Measurements from ENCODE around the gene THAP3.
"Not testable (repeated sequence)": the region's sequence is repeated elsewhere in the genome, so short reads cannot be mapped to it uniquely, and the experiment has no call there.

Gene THAP3

GRCh38 chr1:6592441-6592840, 32.2 kb upstream of the THAP3 start:
- peaks cover 88% of the 10 kb centered on the region for H3K36me3 ChIP-seq (ENCODE audit: control insufficient read depth, insufficient read depth, low read length, severe bottlenecking)
- H3K9ac ChIP-seq (ENCODE audit: low read length), result no peak overlapping the region
- H3K27me3 ChIP-seq (replicated peaks; ENCODE audit: control insufficient read depth, insufficient read depth, low read length), result no peaks in the 10 kb centered on the region
- no peak for DNase-seq (ENCODE audit: low read depth)
- H3K4me3 ChIP-seq (ENCODE audit: low read length), result no peak overlapping the region
- peaks cover 25% of the 10 kb centered on the region for H3K4me1 ChIP-seq (ENCODE audit: control insufficient read depth, insufficient read depth, low read length)
- H3K9me3 ChIP-seq (ENCODE audit: control insufficient read depth, low read length), result no peaks in the 10 kb centered on the region

DNA sequence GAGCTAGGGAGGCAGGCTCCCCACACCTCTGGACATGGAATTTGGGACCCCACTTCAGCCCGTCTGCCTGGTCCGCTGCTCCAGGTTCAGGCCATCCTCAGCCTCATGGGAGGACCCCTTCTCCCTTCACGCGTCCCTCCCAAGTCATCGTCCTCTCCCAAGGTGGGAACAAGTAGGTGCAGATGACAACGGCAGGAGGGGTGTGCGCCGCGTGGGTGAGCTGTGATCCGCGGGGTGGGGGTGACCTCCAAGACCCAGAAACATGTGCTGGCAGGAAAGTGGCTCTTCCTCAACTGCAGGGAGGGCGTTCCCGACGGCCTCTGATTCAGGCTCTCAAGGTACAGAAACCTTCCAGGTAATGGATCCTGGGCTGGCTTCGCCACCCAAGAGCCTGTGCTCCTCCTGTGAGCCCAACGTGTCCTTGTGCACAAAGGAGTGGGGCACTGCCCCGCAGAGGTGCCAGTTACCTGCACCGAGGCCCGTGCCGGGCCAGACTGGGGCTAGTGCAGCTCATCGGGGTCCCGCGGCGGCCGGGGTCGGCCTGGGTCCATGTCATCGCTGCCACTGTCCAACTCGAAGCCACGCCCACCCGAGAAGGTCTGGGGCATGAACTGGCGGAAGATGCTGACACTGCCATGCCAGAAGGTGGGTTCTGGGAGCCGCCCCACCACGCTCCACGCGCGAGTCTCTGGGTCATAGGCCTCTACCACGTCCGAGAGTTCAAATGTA, 31.6 kb upstream of the THAP3 start:
- Histone ChIP-seq H3K9me3 (ENCODE audit: control insufficient read depth, low read length) (no peaks in the 10 kb centered on the region), H3K4me1 (ENCODE audit: control insufficient read depth, insufficient read depth, low read length) (peaks cover 31% of the 10 kb centered on the region), H3K27me3 (replicated peaks; ENCODE audit: control insufficient read depth, insufficient read depth, low read length) (no peaks in the 10 kb centered on the region), H3K9ac (ENCODE audit: low read length) (no peak overlapping the region), H3K4me3 (ENCODE audit: low read length) (no peak overlapping the region), H3K36me3 (ENCODE audit: control insufficient read depth, insufficient read depth, low read length, severe bottlenecking) (peaks cover 94% of the 10 kb centered on the region)
- no peak for DNase-seq (ENCODE audit: low read depth)

- H3K4me3 ChIP-seq (ENCODE audit: low read length), result no peak overlapping the region
- H3K9ac ChIP-seq (ENCODE audit: low read length), result no peak overlapping the region
- H3K9me3 ChIP-seq (ENCODE audit: control insufficient read depth, low read length), result no peaks in the 10 kb centered on the region
- peaks cover 95% of the 10 kb centered on the region for H3K36me3 ChIP-seq (ENCODE audit: control insufficient read depth, insufficient read depth, low read length, severe bottlenecking)
- H3K4me1 ChIP-seq (ENCODE audit: control insufficient read depth, insufficient read depth, low read length), result peaks cover 34% of the 10 kb centered on the region
- no peaks in the 10 kb centered on the region for H3K27me3 ChIP-seq (replicated peaks; ENCODE audit: control insufficient read depth, insufficient read depth, low read length)
- no peak for DNase-seq (ENCODE audit: low read depth)
Observed at GRCh38 chr1:6593810-6594209, 30.9 kb upstream of the THAP3 start.

DNA sequence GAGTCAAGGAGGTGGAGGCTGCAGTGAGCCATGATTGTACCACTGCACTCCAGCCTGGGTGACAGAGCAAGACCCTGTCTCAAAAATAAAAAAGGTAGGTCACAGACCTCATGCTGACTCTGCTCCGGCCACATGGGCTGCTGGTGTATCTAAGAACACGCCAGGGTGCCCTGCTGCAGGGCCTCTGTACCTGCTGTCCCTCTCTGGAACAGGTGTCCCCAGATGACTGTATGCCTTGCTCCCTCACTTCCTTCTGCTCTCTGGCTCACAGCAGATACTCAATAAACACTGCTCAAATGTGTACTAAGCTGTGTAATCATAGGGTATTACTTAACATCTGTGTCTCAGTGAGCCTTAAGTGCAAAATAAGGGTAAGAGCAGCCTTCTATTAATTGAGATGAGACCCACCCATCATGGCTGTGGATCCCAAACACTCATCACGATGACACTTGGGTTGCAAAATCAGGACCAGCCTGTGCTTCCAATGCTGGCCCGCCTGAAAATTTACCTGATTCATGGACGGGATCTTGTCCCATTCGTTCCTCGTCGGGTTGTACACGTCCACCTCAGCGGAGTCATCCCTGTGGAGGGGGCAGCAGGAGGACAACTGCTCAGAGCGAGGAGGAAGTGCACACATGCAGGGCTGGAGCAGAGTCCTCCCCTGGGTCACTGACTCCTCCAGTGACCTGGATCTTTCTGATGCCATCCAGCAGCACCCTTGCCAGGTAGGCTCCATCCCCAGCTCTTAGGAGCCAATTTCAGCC, 29.5 kb upstream of the THAP3 start:
- no peak for DNase-seq (ENCODE audit: low read depth)
- no peak overlapping the region for H3K4me3 ChIP-seq (ENCODE audit: low read length)
- H3K27me3 ChIP-seq (replicated peaks; ENCODE audit: control insufficient read depth, insufficient read depth, low read length), result no peaks in the 10 kb centered on the region
- peaks cover 37% of the 10 kb centered on the region for H3K4me1 ChIP-seq (ENCODE audit: control insufficient read depth, insufficient read depth, low read length)
- no peaks in the 10 kb centered on the region for H3K9me3 ChIP-seq (ENCODE audit: control insufficient read depth, low read length)
- peaks cover 88% of the 10 kb centered on the region for H3K36me3 ChIP-seq (ENCODE audit: control insufficient read depth, insufficient read depth, low read length, severe bottlenecking)
- no peak overlapping the region for H3K9ac ChIP-seq (ENCODE audit: low read length)

GRCh38 chr1:6596351-6596750, 28.3 kb upstream of the THAP3 start:
- Histone ChIP-seq H3K9ac (ENCODE audit: low read length) (no peak overlapping the region), H3K4me3 (ENCODE audit: low read length) (peak overlapping the region; percentile 1), H3K27me3 (replicated peaks; ENCODE audit: control insufficient read depth, insufficient read depth, low read length) (no peaks in the 10 kb centered on the region), H3K9me3 (ENCODE audit: control insufficient read depth, low read length) (no peaks in the 10 kb centered on the region), H3K36me3 (ENCODE audit: control insufficient read depth, insufficient read depth, low read length, severe bottlenecking) (peaks cover 76% of the 10 kb centered on the region), H3K4me1 (ENCODE audit: control insufficient read depth, insufficient read depth, low read length) (peaks cover 39% of the 10 kb centered on the region)
- no peak for DNase-seq (ENCODE audit: low read depth)

GRCh38 chr1:6596886-6597776, 27.5 kb upstream of the THAP3 start:
- no peak for DNase-seq (ENCODE audit: low read depth)
- peaks cover 36% of the 10 kb centered on the region for H3K4me1 ChIP-seq (ENCODE audit: control insufficient read depth, insufficient read depth, low read length)
- peaks cover 68% of the 10 kb centered on the region for H3K36me3 ChIP-seq (ENCODE audit: control insufficient read depth, insufficient read depth, low read length, severe bottlenecking)
- H3K27me3 ChIP-seq (replicated peaks; ENCODE audit: control insufficient read depth, insufficient read depth, low read length), result no peaks in the 10 kb centered on the region
- peak overlapping the region; percentile 55 for H3K9ac ChIP-seq (ENCODE audit: low read length)
- no peaks in the 10 kb centered on the region for H3K9me3 ChIP-seq (ENCODE audit: control insufficient read depth, low read length)
- H3K4me3 ChIP-seq (ENCODE audit: low read length), result peak overlapping the region; percentile 33

DNA sequence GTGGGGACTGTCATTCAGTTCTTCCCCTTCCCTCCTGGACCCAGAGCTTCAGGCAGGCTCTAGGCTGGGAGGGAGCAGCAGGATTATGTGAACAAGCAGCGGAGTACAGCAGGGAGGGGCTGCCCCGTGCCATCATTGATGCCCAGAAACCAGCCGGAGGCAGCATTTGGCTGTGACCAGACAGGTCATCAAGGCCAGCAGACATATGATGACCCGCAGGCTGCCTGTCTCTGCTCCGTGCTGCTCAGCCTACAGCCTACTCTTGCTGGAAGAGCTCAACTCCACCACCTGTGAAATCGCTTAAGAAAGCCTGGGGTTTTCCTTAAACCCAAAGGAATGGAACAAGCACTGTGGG, 26.9 kb upstream of the THAP3 start:
- no peak for DNase-seq (ENCODE audit: low read depth)
- peak overlapping the region; percentile 29 for H3K9ac ChIP-seq (ENCODE audit: low read length)
- H3K4me3 ChIP-seq (ENCODE audit: low read length), result peak overlapping the region; percentile 33
- H3K4me1 ChIP-seq (ENCODE audit: control insufficient read depth, insufficient read depth, low read length), result peaks cover 36% of the 10 kb centered on the region
- peaks cover 62% of the 10 kb centered on the region for H3K36me3 ChIP-seq (ENCODE audit: control insufficient read depth, insufficient read depth, low read length, severe bottlenecking)
- no peaks in the 10 kb centered on the region for H3K9me3 ChIP-seq (ENCODE audit: control insufficient read depth, low read length)
- H3K27me3 ChIP-seq (replicated peaks; ENCODE audit: control insufficient read depth, insufficient read depth, low read length), result no peaks in the 10 kb centered on the region

- DNase-seq (ENCODE audit: low read depth), result no peak
- peak overlapping the region; percentile 99 for H3K4me3 ChIP-seq (ENCODE audit: low read length)
- H3K9me3 ChIP-seq (ENCODE audit: control insufficient read depth, low read length), result no peaks in the 10 kb centered on the region
- H3K4me1 ChIP-seq (ENCODE audit: control insufficient read depth, insufficient read depth, low read length), result peaks cover 45% of the 10 kb centered on the region
- H3K36me3 ChIP-seq (ENCODE audit: control insufficient read depth, insufficient read depth, low read length, severe bottlenecking), result peaks cover 46% of the 10 kb centered on the region
- H3K27me3 ChIP-seq (replicated peaks; ENCODE audit: control insufficient read depth, insufficient read depth, low read length), result no peaks in the 10 kb centered on the region
- peak overlapping the region; percentile 96 for H3K9ac ChIP-seq (ENCODE audit: low read length)
Observed at GRCh38 chr1:6599141-6599975, 25.3 kb upstream of the THAP3 start.

GRCh38 chr1:6599991-6600390, 24.7 kb upstream of the THAP3 start:
- not testable (repeated sequence) for H3K9me3 ChIP-seq (ENCODE audit: control insufficient read depth, low read length); H3K27me3 ChIP-seq (replicated peaks; ENCODE audit: control insufficient read depth, insufficient read depth, low read length); DNase-seq (ENCODE audit: low read depth)
- peak overlapping the region; percentile 99 for H3K4me3 ChIP-seq (ENCODE audit: low read length)
- H3K4me1 ChIP-seq (ENCODE audit: control insufficient read depth, insufficient read depth, low read length), result peaks cover 51% of the 10 kb centered on the region
- peaks cover 41% of the 10 kb centered on the region for H3K36me3 ChIP-seq (ENCODE audit: control insufficient read depth, insufficient read depth, low read length, severe bottlenecking)
- H3K9ac ChIP-seq (ENCODE audit: low read length), result peak overlapping the region; percentile 96

GRCh38 chr1:6600410-6601048, 24.1 kb upstream of the THAP3 start:
- Histone ChIP-seq H3K4me1 (ENCODE audit: control insufficient read depth, insufficient read depth, low read length) (peaks cover 51% of the 10 kb centered on the region), H3K4me3 (ENCODE audit: low read length) (peak overlapping the region; percentile 99), H3K9ac (ENCODE audit: low read length) (peak overlapping the region; percentile 96), H3K9me3 (ENCODE audit: control insufficient read depth, low read length) (no peaks in the 10 kb centered on the region), H3K36me3 (ENCODE audit: control insufficient read depth, insufficient read depth, low read length, severe bottlenecking) (peaks cover 35% of the 10 kb centered on the region), H3K27me3 (replicated peaks; ENCODE audit: control insufficient read depth, insufficient read depth, low read length) (no peaks in the 10 kb centered on the region)
- DNase-seq (ENCODE audit: low read depth), result peak; percentile 31
